Activated T-cell treated with anti-CD3 and anti-CD28 coated beads for 4 hours (primary cell): ENCODE data around the gene SDCBP2.
A peak's percentile ranks its signal among the peaks of the same experiment; 100 is the strongest.

Experiments
- DNase-seq: peaks from one replicate; pipeline ENCODE4 v3.0.0-alpha.2; 2020

Gene SDCBP2

GRCh38 chr20:1327827-1328679 is 886 bp downstream of the SDCBP2 start:
- DNase-seq: no peak

- no peak for DNase-seq
Observed at GRCh38 chr20:1327241-1327653, 1.7 kb downstream of the SDCBP2 start.

GRCh38 chr20:1326031-1326930 is 2.7 kb downstream of the SDCBP2 start:
- DNase-seq: no peak

GRCh38 chr20:1325173-1326030 is 3.5 kb downstream of the SDCBP2 start:
- DNase-seq: peak; percentile 99

- DNase-seq: peak; percentile 40
Observed at GRCh38 chr20:1324598-1325172, 4.3 kb downstream of the SDCBP2 start.

GRCh38 chr20:1323830-1324597 is 4.9 kb downstream of the SDCBP2 start:
- no peak for DNase-seq

GRCh38 chr20:1323256-1323655 is 5.7 kb downstream of the SDCBP2 start:
- DNase-seq: no peak

GRCh38 chr20:1322511-1323245 is 6.3 kb downstream of the SDCBP2 start:
- DNase-seq: no peak

GRCh38 chr20:1321654-1321939 is 7.3 kb downstream of the SDCBP2 start:
- no peak for DNase-seq

GRCh38 chr20:1320902-1321653 is 7.9 kb downstream of the SDCBP2 start:
- no peak for DNase-seq

- no peak for DNase-seq
Observed at GRCh38 chr20:1320016-1320415, 8.9 kb downstream of the SDCBP2 start.

GRCh38 chr20:1319462-1319861 is 9.5 kb downstream of the SDCBP2 start:
- DNase-seq: no peak

GRCh38 chr20:1319051-1319450 is 9.9 kb downstream of the SDCBP2 start:
- no peak for DNase-seq

GRCh38 chr20:1317545-1318255 is 11.2 kb downstream of the SDCBP2 start:
- no peak for DNase-seq

GRCh38 chr20:1315804-1316203 is 13.1 kb downstream of the SDCBP2 start:
- DNase-seq: no peak

GRCh38 chr20:1313236-1313964 is 15.5 kb downstream of the SDCBP2 start:
- DNase-seq: peak; percentile 57

- no peak for DNase-seq
Observed at GRCh38 chr20:1312904-1313235, 16.1 kb downstream of the SDCBP2 start.

- no peak for DNase-seq
Observed at GRCh38 chr20:1312308-1312707, 16.6 kb downstream of the SDCBP2 start.

- no peak for DNase-seq
Observed at GRCh38 chr20:1310506-1311190, 18.3 kb downstream of the SDCBP2 start.
